Measurements from ENCODE around the gene LRFN2.
A peak's percentile ranks its signal among the peaks of the same experiment; 100 is the strongest.

The LRFN2 gene

GRCh38 chr6:40587240-40588069 lies at the start of gene LRFN2:
Gene LRFN2 (minus strand): TSS chr6:40587364.
- DNase-seq: peak; percentile 35

GRCh38 chr6:40634429-40634828 lies 47.3 kb upstream of the LRFN2 start:
- no peak for DNase-seq

GRCh38 chr6:40631744-40632143 lies 44.6 kb upstream of the LRFN2 start:
- DNase-seq: no peak

GRCh38 chr6:40630488-40630887 lies 43.3 kb upstream of the LRFN2 start:
- DNase-seq: no peak

GRCh38 chr6:40630051-40630450 lies 42.9 kb upstream of the LRFN2 start:
- no peak for DNase-seq

GRCh38 chr6:40629463-40629862 lies 42.3 kb upstream of the LRFN2 start:
- no peak for DNase-seq

GRCh38 chr6:40627316-40627715 lies 40.2 kb upstream of the LRFN2 start:
- no peak for DNase-seq

- no peak for DNase-seq
Measured at GRCh38 chr6:40626886-40627285, 39.7 kb upstream of the LRFN2 start.

GRCh38 chr6:40623932-40624331 lies 36.8 kb upstream of the LRFN2 start:
- no peak for DNase-seq

GRCh38 chr6:40623178-40623577 lies 36.0 kb upstream of the LRFN2 start:
- no peak for DNase-seq

- no peak for DNase-seq
Measured at GRCh38 chr6:40620574-40621240, 33.5 kb upstream of the LRFN2 start.

GRCh38 chr6:40614671-40615070 lies 27.5 kb upstream of the LRFN2 start:
- no peak for DNase-seq

GRCh38 chr6:40611912-40612311 lies 24.7 kb upstream of the LRFN2 start:
- DNase-seq: no peak

GRCh38 chr6:40611434-40611833 lies 24.3 kb upstream of the LRFN2 start:
- DNase-seq: no peak

- DNase-seq: no peak
Measured at GRCh38 chr6:40610229-40610628, 23.1 kb upstream of the LRFN2 start.

GRCh38 chr6:40606981-40607380 lies 19.8 kb upstream of the LRFN2 start:
- no peak for DNase-seq

- no peak for DNase-seq
Measured at GRCh38 chr6:40606526-40606925, 19.4 kb upstream of the LRFN2 start.

- DNase-seq: no peak
Measured at GRCh38 chr6:40604082-40604481, 16.9 kb upstream of the LRFN2 start.

GRCh38 chr6:40599555-40599954 lies 12.4 kb upstream of the LRFN2 start:
- no peak for DNase-seq

GRCh38 chr6:40598516-40598915 lies 11.4 kb upstream of the LRFN2 start:
- DNase-seq: no peak

GRCh38 chr6:40597301-40597700 lies 10.1 kb upstream of the LRFN2 start:
- no peak for DNase-seq

- no peak for DNase-seq
Measured at GRCh38 chr6:40588480-40588879, 1.3 kb upstream of the LRFN2 start.

GRCh38 chr6:40588070-40588384 lies 863 bp upstream of the LRFN2 start:
- DNase-seq: no peak

- no peak for DNase-seq
Measured at GRCh38 chr6:40586369-40587201, 579 bp downstream of the LRFN2 start.

All from activated T-cell treated with anti-CD3 and anti-CD28 coated beads for 4 hours (primary cell).